Ishikawa (cell line): ENCODE results near the gene COL27A1.

ENCODE experiments used
- CEBPB ChIP-seq: IDR thresholded peaks from 2 replicates; pipeline ENCODE4 v1.6.1; 2012
- CREB1 ChIP-seq: IDR thresholded peaks from 2 replicates; pipeline ENCODE4 v1.6.1; 2012; ENCODE audit warnings: low read depth
- EGR1 ChIP-seq: IDR thresholded peaks from 2 replicates; pipeline ENCODE4 v1.6.1; 2012
- EP300 ChIP-seq: IDR thresholded peaks from 2 replicates; pipeline ENCODE4 v1.6.1; 2012; ENCODE audit warnings: borderline replicate concordance
- FOXM1 ChIP-seq: IDR thresholded peaks from 2 replicates; pipeline ENCODE4 v1.6.1; 2012; ENCODE audit warnings: low read depth, borderline replicate concordance
- MAX ChIP-seq: IDR thresholded peaks from 2 replicates; pipeline ENCODE4 v1.6.1; 2012
- RAD21 ChIP-seq: IDR thresholded peaks from 2 replicates; pipeline ENCODE4 v1.6.1; 2012; ENCODE audit warnings: low read depth
- TAF1 ChIP-seq: IDR thresholded peaks from 2 replicates; pipeline ENCODE4 v1.6.1; 2012; ENCODE audit warnings: low read depth, mild to moderate bottlenecking
- TCF12 ChIP-seq: IDR thresholded peaks from 2 replicates; pipeline ENCODE4 v1.6.1; 2012; ENCODE audit warnings: low read depth
- TEAD4 ChIP-seq: IDR thresholded peaks from 2 replicates; pipeline ENCODE4 v1.6.1; 2012
- YY1 ChIP-seq: IDR thresholded peaks from 2 replicates; pipeline ENCODE4 v1.6.1; 2012; ENCODE audit warnings: low read depth

- no peak for TF ChIP-seq EGR1
- TF ChIP-seq FOXM1: no peak
- TF ChIP-seq EP300: no peak
- no peak for TF ChIP-seq TEAD4
- TF ChIP-seq RAD21: no peak
- no peak for TF ChIP-seq CREB1
- no peak for TF ChIP-seq TAF1
- no peak for TF ChIP-seq CEBPB
- TF ChIP-seq YY1: no peak
- no peak for TF ChIP-seq TCF12
- TF ChIP-seq MAX: no peak
These were observed 33.9 kb upstream of the COL27A1 start for GRCh38 chr9:114121227-114122135.
